Measurements from ENCODE around the gene BRINP2. TPM values are rescaled to one million over a fixed set of nuclear protein-coding genes. Genes with fewer than 3 reads are reported as not detected.

The BRINP2 gene
- total RNA-seq, 2 donors from 2014 or later, result not detected

GRCh38 chr1:177145106-177146070 lies 25.4 kb upstream of the BRINP2 start:
- H3K4me3 ChIP-seq, result no peak overlapping the region
- no peaks in the 10 kb centered on the region for H3K4me1 ChIP-seq (ENCODE audit: control insufficient read depth in 1 of 2, low read depth in 2 of 2)
- no peaks in the 10 kb centered on the region for H3K9me3 ChIP-seq
- no peak for TF ChIP-seq CTCF (IDR thresholded peaks at IDR 0.05)
- no peak overlapping the region for H3K27ac ChIP-seq
- no peaks in the 10 kb centered on the region for H3K36me3 ChIP-seq
- no peaks in the 10 kb centered on the region for H3K27me3 ChIP-seq (replicated peaks; ENCODE audit: insufficient read depth)
- DNase-seq (ENCODE audit: low spot score) (no peak), ATAC-seq (ENCODE audit: insufficient number of reproducible peaks, low FRiP score, low read depth) (no peak)

DNA sequence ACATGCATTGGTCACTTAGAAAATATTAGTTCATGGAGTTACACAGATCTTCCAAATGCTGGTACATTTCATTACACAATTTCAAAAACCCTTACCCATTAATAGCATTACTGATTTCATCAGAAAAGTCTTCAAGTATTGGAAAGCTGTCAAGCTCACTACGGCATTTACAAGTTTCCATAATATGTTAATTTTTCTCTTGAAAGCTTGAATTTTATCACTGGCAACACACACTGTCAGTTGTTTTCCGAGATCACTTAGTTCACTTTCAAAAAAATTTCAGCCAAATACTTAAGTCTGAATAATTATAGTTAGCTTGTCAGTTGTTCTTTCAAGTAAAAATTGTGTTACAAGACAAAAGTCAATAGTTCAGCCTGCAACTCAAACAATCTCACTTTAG lies 24.3 kb upstream of the BRINP2 start:
- Histone ChIP-seq H3K27me3 (replicated peaks; ENCODE audit: insufficient read depth) (no peaks in the 10 kb centered on the region), H3K9me3 (no peaks in the 10 kb centered on the region), H3K4me3 (no peak overlapping the region), H3K27ac (no peak overlapping the region), H3K4me1 (ENCODE audit: control insufficient read depth in 1 of 2, low read depth in 2 of 2) (no peaks in the 10 kb centered on the region), H3K36me3 (no peaks in the 10 kb centered on the region)
- DNase-seq (ENCODE audit: low spot score) (no peak), ATAC-seq (ENCODE audit: insufficient number of reproducible peaks, low FRiP score, low read depth) (no peak)
- no peak for TF ChIP-seq CTCF (IDR thresholded peaks at IDR 0.05)

DNA sequence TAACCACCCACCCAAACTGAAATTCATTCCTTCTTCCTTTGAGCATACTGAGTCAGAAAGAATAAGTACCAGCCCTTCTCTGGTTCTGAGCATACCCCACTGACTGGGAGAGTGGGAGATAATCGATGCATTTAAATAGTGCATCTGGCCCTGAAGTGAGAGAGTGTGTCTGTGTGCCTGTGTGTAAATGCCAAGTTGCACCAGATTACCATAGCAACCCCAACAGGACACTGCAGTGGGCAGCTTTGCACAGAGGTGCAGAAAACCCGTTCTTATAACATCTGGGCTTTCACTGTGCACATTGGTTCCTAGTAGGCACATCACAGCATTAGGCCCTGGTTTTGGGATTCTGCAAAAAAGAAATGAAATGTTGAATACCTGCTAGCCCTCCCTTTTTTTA lies 8.5 kb upstream of the BRINP2 start:
- Histone ChIP-seq H3K9me3 (no peaks in the 10 kb centered on the region), H3K27me3 (replicated peaks; ENCODE audit: insufficient read depth) (no peaks in the 10 kb centered on the region), H3K27ac (no peak overlapping the region), H3K4me1 (ENCODE audit: control insufficient read depth in 1 of 2, low read depth in 2 of 2) (peaks cover 3 to 13% of the 10 kb centered on the region in 2 donors), H3K4me3 (no peak overlapping the region), H3K36me3 (no peaks in the 10 kb centered on the region)
- ATAC-seq (ENCODE audit: insufficient number of reproducible peaks, low FRiP score, low read depth) (no peak), DNase-seq (ENCODE audit: low spot score) (no peak)
- no peak for TF ChIP-seq CTCF (IDR thresholded peaks at IDR 0.05)

GRCh38 chr1:177163844-177164379 lies 6.8 kb upstream of the BRINP2 start:
- no peak for ATAC-seq (ENCODE audit: insufficient number of reproducible peaks, low FRiP score, low read depth)

More at GRCh38 chr1:177163844-177164379, 6.8 kb upstream of the BRINP2 start:
- no peak for DNase-seq (ENCODE audit: low spot score)
- no peak for TF ChIP-seq CTCF (IDR thresholded peaks at IDR 0.05)
- Histone ChIP-seq H3K9me3 (no peaks in the 10 kb centered on the region), H3K36me3 (no peaks in the 10 kb centered on the region), H3K4me1 (ENCODE audit: control insufficient read depth in 1 of 2, low read depth in 2 of 2) (peaks cover 3 to 13% of the 10 kb centered on the region in 2 donors), H3K27ac (no peak overlapping the region), H3K27me3 (replicated peaks; ENCODE audit: insufficient read depth) (no peaks in the 10 kb centered on the region), H3K4me3 (peak overlapping the region; percentile 61)

Data from thoracic aorta (tissue), 2 donors.